Neuronal stem cell (in vitro differentiated cells): ENCODE data around the gene MZT2B.
"Not testable (repeated sequence)": the region's sequence is repeated elsewhere in the genome, so short reads cannot be mapped to it uniquely, and the experiment has no call there.

Experiments
- DNase-seq: peaks from one replicate; pipeline ENCODE4 v3.0.0-alpha.2; 2013; ENCODE audit warnings: low spot score
- H2AFZ ChIP-seq: one replicate; pipeline ENCODE4 v1.6.1; 2013; ENCODE audit warnings: mild to moderate bottlenecking, low read length, inconsistent platforms
- H2AK5ac ChIP-seq: 2 replicates; pipeline ENCODE4 v1.6.1; 2013; ENCODE audit warnings: low read depth, mild to moderate bottlenecking, inconsistent platforms, low read length, moderate library complexity, mixed read lengths
- H2BK120ac ChIP-seq: 2 replicates; pipeline ENCODE4 v1.6.1; 2013; ENCODE audit warnings: low read depth, mild to moderate bottlenecking, inconsistent platforms, low read length, moderate library complexity, mixed read lengths
- H2BK12ac ChIP-seq: one replicate; pipeline ENCODE4 v1.6.1; 2013; ENCODE audit warnings: low read length, inconsistent platforms
- H2BK15ac ChIP-seq: 2 replicates; pipeline ENCODE4 v1.6.1; 2013; ENCODE audit warnings: mild to moderate bottlenecking, low read length, inconsistent platforms, mixed read lengths
- H2BK5ac ChIP-seq: one replicate; pipeline ENCODE4 v1.6.1; 2013; ENCODE audit warnings: inconsistent platforms, mild to moderate bottlenecking, low read length, moderate library complexity
- H3K14ac ChIP-seq: one replicate; pipeline ENCODE4 v1.6.1; 2013; ENCODE audit warnings: low read length, inconsistent platforms
- H3K18ac ChIP-seq: 2 replicates; pipeline ENCODE4 v1.6.1; 2013; ENCODE audit warnings: low read length, inconsistent platforms
- H3K23ac ChIP-seq: 2 replicates; pipeline ENCODE4 v1.6.1; 2013; ENCODE audit warnings: low read depth, mild to moderate bottlenecking, mixed read lengths, low read length, inconsistent platforms; ENCODE audit not compliant: poor library complexity
- H3K27ac ChIP-seq: replicated peaks from 3 replicates; pipeline ENCODE4 v1.5.1; 2013; ENCODE audit warnings: low read length, inconsistent platforms
- H3K27me3 ChIP-seq, 3 experiments: 2 replicates each; pipeline ENCODE4 v1.6.1; 2013; ENCODE audit warnings: low read length in 3 of 3, mild to moderate bottlenecking in 2 of 3, inconsistent platforms in 1 of 3, low read depth in 1 of 3, mixed read lengths in 1 of 3, moderate library complexity in 1 of 3; ENCODE audit not compliant: control insufficient read depth in 3 of 3, insufficient read depth in 3 of 3
- H3K36me3 ChIP-seq, 2 donors: replicated peaks in 1 of 2; 2 replicates each; pipeline ENCODE4 v1.6.1; 2013; ENCODE audit warnings: low read length in 2 of 2; ENCODE audit not compliant: control insufficient read depth in 2 of 2, insufficient read depth in 2 of 2
- H3K4ac ChIP-seq: 2 replicates; pipeline ENCODE4 v1.6.1; 2013; ENCODE audit warnings: inconsistent platforms, mild to moderate bottlenecking, low read length, moderate library complexity
- H3K4me1 ChIP-seq, 2 donors: 1 replicate in 1 of 2; 2 replicates in 1 of 2; pipeline ENCODE4 v1.6.1; 2013; ENCODE audit warnings: low read length in 2 of 2, low read depth in 1 of 2; ENCODE audit not compliant: control insufficient read depth in 2 of 2, insufficient read depth in 1 of 2
- H3K4me2 ChIP-seq: one replicate; pipeline ENCODE4 v1.6.1; 2013; ENCODE audit warnings: mild to moderate bottlenecking, low read length, inconsistent platforms; ENCODE audit not compliant: insufficient read depth, poor library complexity, severe bottlenecking
- H3K4me3 ChIP-seq, 2 donors: 2 replicates each; pipeline ENCODE4 v1.5.1; 2013; ENCODE audit warnings: low read length in 2 of 2, mild to moderate bottlenecking in 2 of 2, inconsistent platforms in 1 of 2, moderate library complexity in 1 of 2
- H3K79me1 ChIP-seq: one replicate; pipeline ENCODE4 v1.6.1; 2013; ENCODE audit warnings: low read depth, mild to moderate bottlenecking, inconsistent platforms, low read length, moderate library complexity
- H3K9ac ChIP-seq: one replicate; pipeline ENCODE4 v1.6.1; 2013; ENCODE audit warnings: mild to moderate bottlenecking, low read depth, low read length, inconsistent platforms; ENCODE audit not compliant: poor library complexity
- H3K9me3 ChIP-seq, 2 donors: replicated peaks in 1 of 2; 2 replicates each; pipeline versions ENCODE3 to v1.6.1; 2013; ENCODE audit warnings: low read length in 2 of 2, mild to moderate bottlenecking in 2 of 2, inconsistent platforms in 1 of 2, low read depth in 1 of 2, mixed read lengths in 1 of 2, moderate library complexity in 1 of 2; ENCODE audit not compliant: control insufficient read depth in 2 of 2, insufficient read depth in 1 of 2
- H4K8ac ChIP-seq: one replicate; pipeline ENCODE4 v1.6.1; 2013; ENCODE audit warnings: low read depth, mild to moderate bottlenecking, inconsistent platforms, low read length, moderate library complexity
- H4K91ac ChIP-seq: one replicate; pipeline ENCODE4 v1.6.1; 2013; ENCODE audit warnings: low read length, low read depth, mild to moderate bottlenecking, inconsistent platforms; ENCODE audit not compliant: poor library complexity
- WGBS, 2 donors: extraction: QIAGEN DNeasy Blood & Tissue Kit; methylation state at CpG; one replicate each; pipeline ENCODE4 v1.1.7; 2013; ENCODE audit warnings: missing lambda C conversion rate in 2 of 2, mixed read lengths in 1 of 2; ENCODE audit not compliant: insufficient read length in 2 of 2, insufficient replicate concordance in 1 of 2; ENCODE audit errors: extremely low coverage in 2 of 2; 5-methylcytosine and 5-hydroxymethylcytosine counted together

MZT2B gene

DNA sequence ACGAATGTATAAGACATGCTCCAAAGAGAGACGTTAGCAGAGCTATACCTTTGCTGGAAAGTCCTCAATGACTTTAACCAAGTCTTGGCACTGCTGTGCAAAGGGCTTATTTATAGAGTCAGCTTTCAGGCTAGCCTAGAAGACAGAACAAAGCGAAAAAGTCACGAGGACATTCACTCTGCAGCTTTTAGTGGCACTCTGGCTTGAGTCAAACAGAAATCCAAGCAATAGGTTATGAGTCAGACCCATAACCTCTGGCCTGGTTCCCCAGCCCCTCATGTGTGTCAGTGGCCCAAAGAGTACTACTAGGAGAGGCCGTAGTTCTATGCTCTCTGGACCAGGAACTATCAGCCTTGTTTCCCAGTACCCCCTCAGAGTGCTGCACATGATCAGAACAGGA is 7.2 kb upstream of the MZT2B start:
- H2AFZ ChIP-seq, H3K23ac ChIP-seq, H3K4ac ChIP-seq, H3K4me1 ChIP-seq, H3K18ac ChIP-seq, H3K14ac ChIP-seq, H2BK120ac ChIP-seq, H3K9me3 ChIP-seq, DNase-seq, H4K8ac ChIP-seq, H3K27ac ChIP-seq, H2BK12ac ChIP-seq, H4K91ac ChIP-seq, H2AK5ac ChIP-seq, H2BK5ac ChIP-seq, H3K9ac ChIP-seq, H3K79me1 ChIP-seq, H2BK15ac ChIP-seq, H3K4me2 ChIP-seq, H3K4me3 ChIP-seq, H3K27me3 ChIP-seq: not testable (repeated sequence)
- peaks cover 15 to 77% of the 10 kb centered on the region in 2 donors for H3K36me3 ChIP-seq
- no CpG with 5 or more reads among the region's 5 CpGs for WGBS, 2 donors

DNA sequence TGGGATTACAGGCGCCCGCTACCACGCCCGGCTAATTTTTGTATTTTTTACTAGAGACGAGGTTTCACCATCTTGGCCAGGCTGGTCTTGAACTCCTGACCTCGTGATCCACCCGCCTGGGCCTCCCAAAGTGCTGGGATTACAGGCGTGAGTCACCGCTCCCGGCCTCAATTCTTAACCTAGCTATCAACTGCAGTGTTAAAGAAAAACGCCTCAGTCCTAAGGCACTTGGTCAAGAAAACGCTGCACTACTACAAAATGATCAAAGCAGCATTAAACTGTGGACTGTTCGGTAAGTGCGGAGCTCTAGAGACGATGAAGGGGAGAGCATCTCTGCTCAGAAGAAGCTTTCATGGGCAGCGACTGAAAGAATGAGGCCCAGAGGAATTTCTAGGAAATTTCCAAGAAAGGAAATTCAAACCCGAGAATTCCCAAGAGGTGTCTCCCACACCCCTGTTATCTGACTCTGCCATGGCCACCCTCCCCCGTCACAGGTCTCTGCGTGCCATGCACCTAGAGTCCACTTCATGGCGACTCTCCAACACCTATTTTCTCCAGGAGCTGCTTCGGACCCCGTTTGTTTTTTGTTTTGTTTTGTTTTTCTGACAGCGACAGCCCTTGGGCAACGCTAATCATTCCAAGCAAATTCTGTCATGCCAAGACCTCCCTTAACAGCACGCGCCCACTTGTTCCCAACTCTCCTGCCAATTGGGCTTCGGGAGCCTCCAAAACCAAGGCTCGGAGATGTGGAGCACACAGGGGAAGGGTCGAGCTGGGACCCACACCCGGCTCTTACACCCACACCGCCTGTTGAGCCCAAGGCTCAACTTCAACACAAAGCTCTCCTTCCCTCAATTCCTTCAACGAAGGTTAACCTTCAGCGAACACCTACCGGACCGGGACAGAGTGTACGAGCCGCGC is 1.4 kb upstream of the MZT2B start:
- peak overlapping the region; percentile 90 for H3K9ac ChIP-seq
- peak overlapping the region; percentile 97 for H2AFZ ChIP-seq
- WGBS, 2 donors: no CpG with 5 or more reads among the region's 38 CpGs
- peak overlapping the region; percentile 27 for H3K18ac ChIP-seq
- not testable (repeated sequence) for H3K4ac ChIP-seq, H2BK5ac ChIP-seq, H2BK15ac ChIP-seq, H2BK12ac ChIP-seq, H4K8ac ChIP-seq, H2AK5ac ChIP-seq, H3K14ac ChIP-seq, H3K79me1 ChIP-seq, H2BK120ac ChIP-seq, DNase-seq, H3K9me3 ChIP-seq, H3K27me3 ChIP-seq, H3K27ac ChIP-seq, H4K91ac ChIP-seq
- H3K4me1 ChIP-seq: peaks cover 17 to 19% of the 10 kb centered on the region in 2 donors
- peak overlapping the region; percentile 67 for H3K4me2 ChIP-seq
- H3K36me3 ChIP-seq: peaks cover 4 to 32% of the 10 kb centered on the region in 2 donors
- peak overlapping the region; percentile 37 for H3K23ac ChIP-seq
- peak overlapping the region; percentile 96 to 99 for H3K4me3 ChIP-seq

DNA sequence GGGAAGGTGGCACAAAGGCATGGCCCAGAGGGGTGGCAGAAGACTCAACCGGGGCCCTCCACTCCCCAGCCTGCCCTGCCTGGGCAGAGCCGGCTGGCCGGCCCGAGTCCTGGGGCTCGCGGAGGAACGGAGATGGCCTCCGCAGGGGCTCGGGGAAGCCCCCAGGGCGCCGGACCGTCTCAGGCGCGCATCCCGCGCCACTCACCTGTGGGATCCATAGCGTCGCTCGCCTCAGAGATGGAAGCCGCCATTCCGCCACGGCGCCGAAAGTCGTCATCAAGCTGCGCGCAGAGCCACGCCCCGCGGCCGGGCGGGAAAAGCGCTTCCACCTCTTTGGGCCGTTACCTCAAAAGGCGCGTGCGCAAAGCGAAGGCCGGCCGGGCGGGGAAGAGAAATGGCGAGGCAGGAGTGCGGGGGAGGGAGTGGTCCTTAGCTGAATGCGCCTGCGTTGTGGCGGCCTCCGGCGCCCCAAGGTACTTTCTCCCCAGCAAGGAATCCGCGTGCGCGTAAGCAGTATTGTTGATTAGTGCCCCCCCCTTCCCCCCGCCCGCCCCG is 660 bp upstream of the MZT2B start, which contains the start of gene SMPD4:
SMPD4 (minus strand) TSS at position 278 of the 555 bp plus-strand sequence. CDS start 5,010 bp downstream, outside the sequence.
- H2BK120ac ChIP-seq: no peak within 1 kb of the TSS
- H4K91ac ChIP-seq: no peak within 1 kb of the TSS
- H3K36me3 ChIP-seq: peaks cover 5 to 30% of the 10 kb centered on the region in 2 donors
- H3K18ac ChIP-seq: peak within 1 kb of the TSS; percentile 98
- peak within 1 kb of the TSS; percentile 97 for H2AFZ ChIP-seq
- H3K27me3 ChIP-seq: no peaks in the 10 kb centered on the region
- H2BK15ac ChIP-seq: no peak within 1 kb of the TSS
- H3K4me1 ChIP-seq: peaks cover 17 to 19% of the 10 kb centered on the region in 2 donors
- no peaks in the 10 kb centered on the region for H3K9me3 ChIP-seq
- H3K4ac ChIP-seq: no peak within 1 kb of the TSS
- peak within 1 kb of the TSS; percentile 75 for H3K27ac ChIP-seq
- no peak within 1 kb of the TSS for H2BK12ac ChIP-seq
- peak within 1 kb of the TSS; percentile 89 for H3K23ac ChIP-seq
- WGBS, 2 donors: no CpG with 5 or more reads among the region's 55 CpGs
- peak within 1 kb of the TSS; percentile 77 for H3K4me2 ChIP-seq
- peaks cover 4% of the 10 kb centered on the region for H3K79me1 ChIP-seq
- DNase-seq: peak; percentile 94
- H2AK5ac ChIP-seq: no peak within 1 kb of the TSS
- peak within 1 kb of the TSS; percentile 90 for H3K9ac ChIP-seq
- H3K14ac ChIP-seq: peak within 1 kb of the TSS; percentile 56
- peak within 1 kb of the TSS; percentile 53 for H2BK5ac ChIP-seq
- peak within 1 kb of the TSS; percentile 96 to 99 for H3K4me3 ChIP-seq
- peak within 1 kb of the TSS; percentile 82 for H4K8ac ChIP-seq
